Trophoblast cell (in vitro differentiated cells and primary cell): ENCODE data around the gene TUBB4A.

Experiments
- DNase-seq, 2 donors: peaks; one replicate each; pipeline ENCODE4 v3.0.0-alpha.2; 2016
- H2AFZ ChIP-seq: 2 replicates; pipeline ENCODE4 v1.6.1; 2013; ENCODE audit warnings: low read length, moderate library complexity, mild to moderate bottlenecking; ENCODE audit not compliant: insufficient read depth, poor library complexity
- H2AK5ac ChIP-seq: 2 replicates; pipeline ENCODE4 v1.6.1; 2013; ENCODE audit warnings: mild to moderate bottlenecking, low read length
- H2BK120ac ChIP-seq: 2 replicates; pipeline ENCODE4 v1.6.1; 2013; ENCODE audit warnings: low read length, mild to moderate bottlenecking, moderate library complexity; ENCODE audit not compliant: insufficient read depth, poor library complexity
- H2BK12ac ChIP-seq: 2 replicates; pipeline ENCODE4 v1.6.1; 2013; ENCODE audit warnings: mild to moderate bottlenecking, low read length, moderate library complexity
- H2BK5ac ChIP-seq: 2 replicates; pipeline ENCODE4 v1.6.1; 2013; ENCODE audit warnings: low read length, low read depth, moderate library complexity, mild to moderate bottlenecking; ENCODE audit not compliant: poor library complexity
- H3K14ac ChIP-seq: 2 replicates; pipeline ENCODE4 v1.6.1; 2013; ENCODE audit warnings: mild to moderate bottlenecking, low read length
- H3K18ac ChIP-seq: 2 replicates; pipeline ENCODE4 v1.6.1; 2013; ENCODE audit warnings: mild to moderate bottlenecking, low read length
- H3K23ac ChIP-seq: 2 replicates; pipeline ENCODE4 v1.6.1; 2013; ENCODE audit warnings: low read length
- H3K27ac ChIP-seq: 2 replicates; pipeline ENCODE4 v1.5.1; 2013; ENCODE audit warnings: low read depth, mild to moderate bottlenecking, inconsistent platforms, low read length, moderate library complexity
- H3K27me3 ChIP-seq: 2 replicates; pipeline ENCODE4 v1.6.1; 2013; ENCODE audit warnings: inconsistent platforms, mild to moderate bottlenecking, low read length, moderate library complexity; ENCODE audit not compliant: insufficient read depth
- H3K36me3 ChIP-seq, 2 experiments: 1 replicate in 1 of 2; 2 replicates in 1 of 2; pipeline ENCODE4 v1.6.1; 2013; ENCODE audit warnings: low read length in 2 of 2, mild to moderate bottlenecking in 2 of 2, moderate library complexity in 1 of 2; ENCODE audit not compliant: insufficient read depth in 2 of 2, control insufficient read depth in 1 of 2
- H3K4ac ChIP-seq: 2 replicates; pipeline ENCODE4 v1.6.1; 2013; ENCODE audit warnings: low read depth, mild to moderate bottlenecking, low read length, moderate library complexity
- H3K4me1 ChIP-seq, 2 experiments: 1 replicate in 1 of 2; 2 replicates in 1 of 2; pipeline ENCODE4 v1.6.1; 2013; ENCODE audit warnings: low read length in 2 of 2, mild to moderate bottlenecking in 2 of 2, moderate library complexity in 1 of 2; ENCODE audit not compliant: insufficient read depth in 2 of 2, control insufficient read depth in 1 of 2
- H3K4me2 ChIP-seq: 2 replicates; pipeline ENCODE4 v1.6.1; 2013; ENCODE audit warnings: inconsistent platforms, mild to moderate bottlenecking, low read length, moderate library complexity
- H3K4me3 ChIP-seq: 2 replicates; pipeline ENCODE4 v1.5.1; 2013; ENCODE audit warnings: mild to moderate bottlenecking, low read depth, low read length, inconsistent platforms
- H3K79me1 ChIP-seq: one replicate; pipeline ENCODE4 v1.6.1; 2013; ENCODE audit warnings: low read length
- H3K79me2 ChIP-seq: 2 replicates; pipeline ENCODE4 v1.6.1; 2013; ENCODE audit warnings: low read length, mild to moderate bottlenecking; ENCODE audit not compliant: control insufficient read depth, insufficient read depth, poor library complexity
- H3K9ac ChIP-seq: 2 replicates; pipeline ENCODE4 v1.6.1; 2013; ENCODE audit warnings: mild to moderate bottlenecking, low read length
- H3K9me3 ChIP-seq: 2 replicates; pipeline ENCODE4 v1.6.1; 2013; ENCODE audit warnings: low read depth, mild to moderate bottlenecking, control low read depth, inconsistent platforms, low read length; ENCODE audit not compliant: insufficient read depth
- H4K12ac ChIP-seq: 2 replicates; pipeline ENCODE4 v1.6.1; 2013; ENCODE audit warnings: low read depth, mild to moderate bottlenecking, low read length, moderate library complexity
- H4K8ac ChIP-seq: 2 replicates; pipeline ENCODE4 v1.6.1; 2013; ENCODE audit warnings: low read depth, mild to moderate bottlenecking, low read length, moderate library complexity
- H4K91ac ChIP-seq: one replicate; pipeline ENCODE4 v1.6.1; 2013; ENCODE audit warnings: low read depth, mild to moderate bottlenecking, low read length, moderate library complexity
- WGBS: extraction: QIAGEN DNeasy Blood & Tissue Kit; methylation state at CpG from one replicate; pipeline ENCODE4 v1.1.7; 2013; ENCODE audit warnings: missing lambda C conversion rate; ENCODE audit not compliant: insufficient read length, insufficient coverage; ENCODE audit errors: extremely low coverage; 5-methylcytosine and 5-hydroxymethylcytosine counted together

TUBB4A gene

GRCh38 chr19:6528544-6529121 lies 26.5 kb upstream of the TUBB4A start:
- Histone ChIP-seq H3K4me1 (peaks cover 5 to 6% of the 10 kb centered on the region in 2 experiments), H3K4ac (no peak overlapping the region), H2AFZ (no peak overlapping the region), H4K91ac (no peak overlapping the region), H3K27ac (no peak overlapping the region), H2BK120ac (no peak overlapping the region), H3K23ac (no peak overlapping the region), H3K18ac (no peak overlapping the region), H3K14ac (no peak overlapping the region), H3K27me3 (peaks cover 21% of the 10 kb centered on the region), H3K4me3 (no peak overlapping the region), H2AK5ac (no peak overlapping the region), H4K8ac (no peak overlapping the region), H3K4me2 (no peak overlapping the region), H3K36me3 (no peaks in the 10 kb centered on the region), H4K12ac (no peak overlapping the region), H3K79me1 (peaks cover 2% of the 10 kb centered on the region), H3K9ac (no peak overlapping the region), H3K79me2 (peaks cover 2% of the 10 kb centered on the region), H2BK12ac (no peak overlapping the region), H3K9me3 (peaks cover 5% of the 10 kb centered on the region), H2BK5ac (no peak overlapping the region)
- DNase-seq = peak in 1 of 2 donors; percentile 31
- WGBS = no CpG with 5 or more reads among the region's 9 CpGs

DNA sequence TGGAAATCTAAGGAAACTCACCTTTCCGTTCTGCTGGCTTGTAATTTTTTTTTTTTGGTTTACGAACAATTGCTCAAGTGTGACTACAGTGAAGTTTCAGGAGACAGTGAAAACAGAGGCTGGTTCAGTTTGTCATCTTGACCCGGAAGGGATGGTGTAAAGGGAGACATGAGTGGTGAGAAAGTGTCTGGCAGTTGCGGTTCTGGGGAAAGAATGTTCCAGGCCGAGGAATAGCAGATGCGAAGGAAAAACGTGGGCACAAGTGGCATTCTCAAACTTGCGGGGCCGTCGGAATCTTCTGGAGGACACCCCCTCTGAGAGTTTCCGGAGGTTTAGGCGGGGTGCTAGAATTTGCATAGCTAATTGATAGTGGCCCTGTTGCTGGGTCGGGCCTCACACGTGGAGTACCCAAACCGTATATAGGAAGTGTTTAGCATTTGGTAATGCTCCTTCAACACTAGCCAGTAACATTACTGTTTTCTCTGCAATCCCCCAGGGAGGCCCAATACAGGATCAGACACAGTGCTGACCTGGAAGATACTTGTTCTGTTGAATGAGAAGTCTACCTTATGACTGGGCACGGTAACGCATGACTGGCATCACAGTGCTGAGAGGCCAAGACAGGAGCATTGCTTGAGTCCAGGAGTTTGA lies 25.9 kb upstream of the TUBB4A start:
- Histone ChIP-seq H2BK5ac (no peak overlapping the region), H3K27me3 (peaks cover 21% of the 10 kb centered on the region), H3K23ac (no peak overlapping the region), H3K36me3 (no peaks in the 10 kb centered on the region), H3K4me3 (no peak overlapping the region), H3K9me3 (peaks cover 5% of the 10 kb centered on the region), H4K8ac (no peak overlapping the region), H3K4me1 (peaks cover 5 to 6% of the 10 kb centered on the region in 2 experiments), H3K14ac (no peak overlapping the region), H3K18ac (no peak overlapping the region), H2AFZ (no peak overlapping the region), H4K91ac (no peak overlapping the region), H3K4ac (no peak overlapping the region), H3K79me2 (peaks cover 2% of the 10 kb centered on the region), H3K4me2 (no peak overlapping the region), H4K12ac (no peak overlapping the region), H3K9ac (no peak overlapping the region), H2BK120ac (no peak overlapping the region), H3K79me1 (peaks cover 2% of the 10 kb centered on the region), H2AK5ac (no peak overlapping the region), H3K27ac (no peak overlapping the region), H2BK12ac (no peak overlapping the region)
- DNase-seq = no peak
- no CpG with 5 or more reads among the region's 17 CpGs for WGBS

GRCh38 chr19:6524311-6524710 lies 22.2 kb upstream of the TUBB4A start:
- no peak overlapping the region for H3K9ac ChIP-seq
- H4K91ac ChIP-seq = no peak overlapping the region
- H3K4me3 ChIP-seq = no peak overlapping the region
- no peak overlapping the region for H2BK5ac ChIP-seq
- H3K4me2 ChIP-seq = no peak overlapping the region
- H3K23ac ChIP-seq = no peak overlapping the region
- peaks cover 1% of the 10 kb centered on the region for H3K9me3 ChIP-seq
- no peak overlapping the region for H2AFZ ChIP-seq
- no peak overlapping the region for H4K12ac ChIP-seq
- no peak overlapping the region for H4K8ac ChIP-seq
- no peak overlapping the region for H3K14ac ChIP-seq
- H2AK5ac ChIP-seq = no peak overlapping the region
- H3K79me2 ChIP-seq = no peaks in the 10 kb centered on the region
- H2BK12ac ChIP-seq = no peak overlapping the region
- H3K18ac ChIP-seq = no peak overlapping the region
- no peak overlapping the region for H3K4ac ChIP-seq
- no peaks in the 10 kb centered on the region for H3K4me1 ChIP-seq
- no peak overlapping the region for H2BK120ac ChIP-seq
- no CpG with 5 or more reads among the region's 2 CpGs for WGBS
- H3K79me1 ChIP-seq = no peaks in the 10 kb centered on the region
- no peaks in the 10 kb centered on the region for H3K27me3 ChIP-seq
- no peak for DNase-seq
- no peak overlapping the region for H3K27ac ChIP-seq
- H3K36me3 ChIP-seq = no peaks in the 10 kb centered on the region

GRCh38 chr19:6522712-6523111 lies 20.6 kb upstream of the TUBB4A start:
- Histone ChIP-seq H3K79me1 (no peaks in the 10 kb centered on the region), H3K4me3 (no peak overlapping the region), H3K14ac (no peak overlapping the region), H3K79me2 (no peaks in the 10 kb centered on the region), H3K23ac (no peak overlapping the region), H3K4me2 (no peak overlapping the region), H3K4ac (no peak overlapping the region), H2AFZ (no peak overlapping the region), H4K91ac (no peak overlapping the region), H3K9ac (no peak overlapping the region), H2BK5ac (no peak overlapping the region), H3K4me1 (no peaks in the 10 kb centered on the region), H2AK5ac (no peak overlapping the region), H2BK12ac (no peak overlapping the region), H4K12ac (no peak overlapping the region), H3K36me3 (no peaks in the 10 kb centered on the region), H4K8ac (no peak overlapping the region), H3K9me3 (peaks cover 1% of the 10 kb centered on the region), H3K18ac (no peak overlapping the region), H3K27me3 (no peaks in the 10 kb centered on the region), H2BK120ac (no peak overlapping the region), H3K27ac (no peak overlapping the region)
- no CpG with 5 or more reads among the region's 6 CpGs for WGBS
- DNase-seq = no peak
